Measurements from ENCODE around the gene FAM9A.
"Not testable (repeated sequence)": the region's sequence is repeated elsewhere in the genome, so short reads cannot be mapped to it uniquely, and the experiment has no call there.

The FAM9A gene

GRCh38 chrX:8800351-8800750, 832 bp downstream of the FAM9A start:
- not testable (repeated sequence) for DNase-seq

- not testable (repeated sequence) for DNase-seq
Measured at GRCh38 chrX:8799281-8799680, 1.9 kb downstream of the FAM9A start.

- not testable (repeated sequence) for DNase-seq
Measured at GRCh38 chrX:8798702-8799101, 2.5 kb downstream of the FAM9A start.

DNA sequence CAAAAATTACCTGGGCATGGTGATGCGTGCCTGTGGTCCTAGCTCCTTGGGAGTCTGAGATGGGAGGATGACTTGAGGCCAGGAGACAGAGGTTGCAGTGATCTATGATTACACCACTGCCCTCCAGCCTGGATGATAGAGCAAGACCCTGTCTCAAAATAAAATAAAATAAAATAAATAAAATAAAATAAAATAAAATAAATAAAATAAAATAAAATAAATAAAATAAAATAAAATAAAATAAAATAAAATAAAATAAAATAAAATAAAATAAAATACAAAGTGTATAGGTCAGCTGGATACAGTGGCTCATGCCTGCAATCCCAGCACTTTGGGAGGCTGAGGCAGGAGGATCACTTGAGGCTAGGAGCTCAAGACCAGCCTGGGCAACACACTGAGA, 14.1 kb downstream of the FAM9A start:
- DNase-seq: not testable (repeated sequence)

DNA sequence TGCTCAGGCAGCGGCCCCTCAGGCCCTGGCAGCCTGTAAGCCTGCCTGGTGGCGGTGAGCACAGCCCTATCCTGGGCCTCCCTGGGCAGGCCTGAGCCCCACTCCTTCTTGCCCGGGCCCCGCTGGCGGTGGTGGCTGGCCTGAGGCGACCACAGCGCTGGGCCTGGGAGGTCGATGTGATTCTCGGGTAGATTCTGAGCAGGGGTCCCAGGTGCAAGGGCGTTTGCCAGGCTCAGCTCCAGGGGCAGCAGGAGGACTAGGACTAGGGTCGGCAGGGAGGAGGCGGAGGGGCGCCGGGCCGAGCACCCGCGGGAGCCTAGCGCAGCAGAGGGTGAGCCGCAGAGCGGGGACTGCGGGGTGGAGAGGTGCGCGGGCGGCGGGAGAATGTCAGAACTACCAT, 17.0 kb downstream of the FAM9A start:
- DNase-seq: no peak

GRCh38 chrX:8783714-8784098, 17.5 kb downstream of the FAM9A start:
- no peak for DNase-seq

DNA sequence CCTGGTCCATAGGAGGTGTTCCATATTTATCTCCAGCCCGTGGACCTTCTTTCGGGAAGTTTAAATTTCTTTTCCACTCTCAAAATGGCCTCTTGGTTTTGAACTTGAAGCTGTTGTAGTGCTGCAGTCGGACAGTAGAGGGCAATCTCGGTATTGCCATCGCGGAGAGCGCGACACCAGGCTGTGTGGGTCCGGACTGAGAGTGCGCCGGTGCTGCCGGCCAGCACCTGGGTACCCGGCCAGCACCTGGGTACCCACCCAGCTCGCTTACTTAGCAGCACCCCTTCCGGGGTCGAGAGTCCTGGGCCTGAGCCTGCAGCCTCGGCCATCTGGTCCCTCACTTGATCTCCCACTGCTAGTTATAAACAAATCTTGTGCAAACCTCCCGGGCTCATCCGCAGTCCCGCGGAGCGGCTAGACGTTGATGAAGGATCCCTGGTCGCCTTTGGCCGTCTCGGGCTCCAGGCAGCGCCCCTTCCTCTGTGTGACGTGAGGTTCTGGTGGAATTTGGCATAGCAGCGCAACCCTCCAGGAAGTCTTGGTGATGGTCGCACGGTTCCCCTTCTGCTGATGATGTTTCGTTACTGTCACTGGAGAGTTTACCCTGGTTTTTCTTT, 18.0 kb downstream of the FAM9A start:
- DNase-seq: peak; percentile 68

- DNase-seq: no peak
Measured at GRCh38 chrX:8782595-8782994, 18.6 kb downstream of the FAM9A start.

GRCh38 chrX:8781921-8782320, 19.3 kb downstream of the FAM9A start:
- DNase-seq: not testable (repeated sequence)

GRCh38 chrX:8773117-8773516, 28.1 kb downstream of the FAM9A start:
- no peak for DNase-seq

- no peak for DNase-seq
Measured at GRCh38 chrX:8760021-8760420, 41.2 kb downstream of the FAM9A start.

DNA sequence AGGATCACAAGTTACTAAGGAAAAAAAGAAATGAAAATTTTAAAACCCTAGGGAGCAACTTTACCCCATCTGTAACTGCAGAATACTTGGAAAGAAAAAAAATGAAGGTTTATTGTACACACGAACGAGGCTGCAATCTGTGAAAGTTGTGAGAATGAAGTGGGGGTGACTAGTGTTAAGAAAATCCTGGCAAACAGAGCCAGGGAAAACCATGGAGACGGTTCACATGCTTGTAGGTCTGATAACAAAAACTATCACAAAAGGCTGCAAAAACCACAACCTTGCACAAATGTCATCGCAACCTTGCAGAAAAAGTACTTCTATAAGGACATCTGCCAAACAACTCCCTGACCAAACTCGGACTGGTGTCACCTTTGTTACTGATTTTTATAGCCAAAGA, 42.5 kb downstream of the FAM9A start:
- not testable (repeated sequence) for DNase-seq

GRCh38 chrX:8757609-8758389, 43.4 kb downstream of the FAM9A start:
- DNase-seq: not testable (repeated sequence)

DNA sequence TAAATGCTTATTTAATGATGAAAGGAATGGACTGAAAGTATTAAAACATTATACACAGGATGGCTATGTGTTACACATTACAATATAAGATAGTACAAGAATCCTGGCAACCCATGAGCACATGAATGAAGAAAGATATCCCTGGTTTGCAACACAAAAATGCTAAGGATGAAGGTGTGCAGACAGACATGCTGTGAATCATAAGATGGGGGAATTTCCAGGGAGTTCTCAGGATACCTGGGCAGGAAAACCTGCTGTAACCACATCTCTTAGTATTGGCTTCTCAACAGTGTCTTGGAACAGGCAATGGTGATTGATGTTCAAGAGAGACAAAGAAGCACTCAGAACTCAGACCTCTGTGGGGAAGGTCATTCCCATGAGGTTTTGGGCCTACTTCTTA, 45.4 kb downstream of the FAM9A start:
- DNase-seq: no peak

- no peak for DNase-seq
Measured at GRCh38 chrX:8755116-8755515, 46.1 kb downstream of the FAM9A start.

DNA sequence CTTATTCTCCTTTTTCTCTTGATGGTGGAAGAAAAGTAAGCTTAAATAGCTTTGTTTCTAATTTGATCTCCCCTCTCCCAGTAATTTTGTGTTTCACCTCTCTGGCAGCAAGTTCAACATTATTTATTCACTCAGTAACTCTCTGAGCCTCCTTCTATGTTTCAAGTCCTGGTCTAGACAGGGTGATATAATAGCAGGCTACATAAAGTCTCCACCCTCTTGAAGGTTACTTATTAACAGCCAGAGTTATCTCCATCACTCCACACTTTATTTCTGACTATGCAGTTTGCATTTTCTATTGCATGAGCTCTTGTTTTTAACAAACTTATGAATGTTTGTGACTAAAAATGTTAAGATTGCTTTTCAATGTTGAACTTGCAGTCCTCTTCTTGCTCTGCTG, 51.5 kb downstream of the FAM9A start:
- no peak for DNase-seq

- DNase-seq: no peak
Measured at GRCh38 chrX:8748855-8749254, 52.3 kb downstream of the FAM9A start.

DNA sequence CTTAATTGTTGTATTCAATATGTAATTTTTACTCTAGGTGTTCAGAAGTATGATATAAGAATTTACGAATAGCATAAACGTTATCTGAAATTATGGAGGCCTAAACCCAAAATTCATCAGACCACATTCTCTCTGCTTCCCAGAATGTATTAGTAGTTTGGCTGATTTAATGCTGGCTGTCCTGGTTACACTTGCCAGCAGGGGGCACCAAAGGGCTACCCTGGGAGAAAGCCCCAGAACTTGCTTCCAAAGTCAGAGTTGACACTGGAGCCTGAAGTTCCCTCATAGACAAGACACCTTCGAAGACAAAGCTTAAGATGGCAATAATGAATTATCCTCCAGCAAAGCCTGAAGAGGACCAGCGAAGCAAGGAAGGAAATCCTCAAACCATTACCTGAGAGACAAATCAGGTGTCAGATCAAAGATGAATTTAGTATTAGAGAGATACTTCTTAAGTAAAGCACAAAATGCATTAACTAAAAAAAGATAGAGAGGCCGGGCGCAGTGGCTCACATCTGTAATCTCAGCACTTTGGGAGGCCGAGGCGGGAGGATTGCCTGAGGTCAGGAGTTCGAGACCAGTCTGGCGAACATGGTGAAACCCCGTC, 58.0 kb downstream of the FAM9A start:
- peak; percentile 84 for DNase-seq

DNA sequence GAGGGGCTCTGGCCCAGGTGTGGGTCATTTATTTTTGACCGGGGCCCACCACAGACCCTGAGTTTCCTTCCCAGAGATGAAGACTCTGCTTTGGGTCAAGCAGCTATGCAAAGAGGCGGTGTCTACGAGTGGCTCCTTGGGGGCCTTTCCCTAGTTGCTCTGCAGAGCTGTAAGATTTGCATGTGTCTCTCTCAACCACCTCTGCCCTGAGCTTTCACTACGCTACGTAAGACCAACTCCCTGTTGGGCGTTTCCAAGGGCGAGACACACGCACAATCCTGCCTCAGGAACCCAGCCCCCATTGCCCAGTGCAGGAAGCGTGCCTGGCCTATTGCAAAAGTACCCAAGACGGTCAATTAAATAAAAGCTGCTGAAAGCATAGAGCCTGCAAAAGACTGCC, 59.2 kb downstream of the FAM9A start:
- DNase-seq: no peak
